HepG2 (cell line): ENCODE measurements around the gene PPP1R12A. TPM values are rescaled to one million over a fixed set of nuclear protein-coding genes. Genes with fewer than 3 reads are reported as not detected.

Experiments used
- ATAC-seq: fragments of 200-7000 bp; cut with Tn5 transposase; 3 replicates; pipeline ENCODE4 v1.9.1; 2020; ENCODE audit warnings: mild to moderate bottlenecking, moderate library complexity
- BruUV-seq: library from RNA; stranded (reverse); fragments of 400-500 nt; replicated peaks from 2 replicates; lab custom pipeline; 2021; lab: Mats Ljungman, UMichigan
- CTCF ChIA-PET: fragments of 300-600 bp; formaldehyde crosslinking; extraction: SDS; loops from one replicate; lab custom pipeline; 2021; ENCODE audit warnings: low total read pairs, inconsistent platforms, low intra/inter-chr PET ratio; lab: Yijun Ruan, JAX
- POLR2A ChIA-PET: fragments of 350-600 bp; sonication (Branson Sonifier 250); formaldehyde crosslinking; loops from one replicate; lab custom pipeline; 2020; ENCODE audit warnings: antibody characterized with exemption, inconsistent platforms; lab: Yijun Ruan, JAX
- DNase-seq: peaks from one replicate; pipeline ENCODE4 v3.0.0-alpha.2; 2015; ENCODE audit warnings: low spot score
- FAIRE-seq: peaks from 3 replicates; lab custom pipeline; 2011; peaks lifted over from hg19 to GRCh38; lab: Jason Lieb, UNC
- H2AFZ ChIP-seq: one replicate; pipeline ENCODE4 v1.6.1; 2011; ENCODE audit warnings: low read length, inconsistent platforms
- H3K27ac ChIP-seq: fragments of 300-600 bp; 3 replicates; pipeline ENCODE4 v1.8.0; 2011; ENCODE audit warnings: mixed run types, mild to moderate bottlenecking, mixed read lengths, low read length, inconsistent platforms; ENCODE audit not compliant: insufficient read depth; ENCODE audit errors: extremely low read length
- H3K27me3 ChIP-seq, 2 experiments: fragments of 200-600 bp in 1 of 2; 2 replicates in 1 of 2; 3 replicates in 1 of 2; pipeline versions ENCODE4 v1.6.0 to v1.8.0; 2011; ENCODE audit warnings: low read length in 2 of 2, mild to moderate bottlenecking in 2 of 2, moderate library complexity in 2 of 2, inconsistent platforms in 1 of 2; ENCODE audit not compliant: insufficient read depth in 2 of 2, control insufficient read depth in 1 of 2
- H3K36me3 ChIP-seq, 2 experiments: fragments of 200-600 bp in 1 of 2; replicated peaks in 1 of 2; 2 replicates in 1 of 2; 3 replicates in 1 of 2; pipeline versions ENCODE4 v1.5.1 to v1.8.0; 2011; ENCODE audit warnings: low read length in 2 of 2, inconsistent platforms in 1 of 2; ENCODE audit not compliant: insufficient read depth in 2 of 2, control insufficient read depth in 1 of 2
- H3K4me1 ChIP-seq: 2 replicates; pipeline ENCODE4 v1.5.1; 2012; ENCODE audit warnings: low read length, inconsistent platforms; ENCODE audit not compliant: insufficient read depth
- H3K4me2 ChIP-seq: 2 replicates; pipeline ENCODE4 v1.6.0; 2011; ENCODE audit warnings: low read depth, low read length, inconsistent platforms
- H3K4me3 ChIP-seq, 3 experiments: fragments of 200-600 bp in 1 of 3; sonication (generic), shearing (Covaris generic) in 1 of 3; replicated peaks in 1 of 3; 2 replicates each; pipeline ENCODE4 v1.5.1; 2011 to 2016; ENCODE audit warnings: low read length in 3 of 3, inconsistent platforms in 2 of 3, low read depth in 2 of 3, mild to moderate bottlenecking in 2 of 3, control low read depth in 1 of 3, mixed read lengths in 1 of 3; ENCODE audit not compliant: insufficient read depth in 1 of 3
- H3K79me2 ChIP-seq: one replicate; pipeline ENCODE4 v1.6.1; 2011; ENCODE audit warnings: low read length, inconsistent platforms; ENCODE audit not compliant: insufficient read depth
- H3K9ac ChIP-seq: 2 replicates; pipeline ENCODE4 v1.6.0; 2011; ENCODE audit warnings: mild to moderate bottlenecking, low read depth, low read length, inconsistent platforms; ENCODE audit not compliant: insufficient read depth
- H3K9me3 ChIP-seq: 2 replicates; pipeline ENCODE4 v1.5.1; 2012; ENCODE audit warnings: mild to moderate bottlenecking, low read length
- H4K20me1 ChIP-seq: 2 replicates; pipeline ENCODE4 v1.6.0; 2011; ENCODE audit warnings: inconsistent platforms, mild to moderate bottlenecking, low read length, moderate library complexity; ENCODE audit not compliant: insufficient read depth
- ARHGAP35 ChIP-seq: sonication (generic); formaldehyde crosslinking; IDR thresholded peaks from 2 replicates; pipeline ENCODE4 v1.9.0; 2022; ENCODE audit warnings: mild to moderate bottlenecking, inconsistent platforms, moderate library complexity, missing genetic modification reagents, borderline replicate concordance
- ATF6 ChIP-seq: sonication (generic); formaldehyde crosslinking; conservative IDR thresholded peaks from 2 replicates; pipeline ENCODE4 v1.4.0; 2020; ENCODE audit warnings: missing genetic modification reagents
- KLF11 ChIP-seq: IDR thresholded peaks from 2 replicates; pipeline ENCODE4 v1.6.1; 2016; ENCODE audit warnings: missing compliant biosample characterization
- NCOR1 ChIP-seq: fragments of 200-600 bp; sonication (generic); IDR thresholded peaks from 2 replicates; pipeline ENCODE4 v1.7.0; 2017; ENCODE audit warnings: antibody characterized with exemption, low read length, borderline replicate concordance
- POGK ChIP-seq: sonication (generic); formaldehyde crosslinking; conservative IDR thresholded peaks from 2 replicates; pipeline ENCODE4 v1.8.0; 2022; ENCODE audit warnings: mild to moderate bottlenecking, moderate library complexity, missing genetic modification reagents
- POLR2G ChIP-seq: fragments of 200-400 bp; formaldehyde crosslinking; IDR thresholded peaks from 2 replicates; pipeline ENCODE4 v1.6.1; 2018; ENCODE audit warnings: mild to moderate bottlenecking, low read depth, low read length, moderate library complexity
- RBM22 ChIP-seq: fragments of 200-400 bp; formaldehyde crosslinking; optimal IDR thresholded peaks from 2 replicates; pipeline ENCODE3; 2017; ENCODE audit warnings: mild to moderate bottlenecking, low read length, moderate library complexity
- SP1 ChIP-seq, 2 experiments: fragments of 450-650 bp in 1 of 2; sonication (generic) in 1 of 2; formaldehyde crosslinking in 1 of 2; IDR thresholded peaks; 2 replicates each; pipeline versions ENCODE4 v1.4.0 to v1.6.1; 2016 to 2020; ENCODE audit warnings: missing genetic modification reagents in 1 of 2
- SSRP1 ChIP-seq: IDR thresholded peaks from 2 replicates; pipeline ENCODE4 v1.6.1; 2016; ENCODE audit warnings: control low read depth
- TFDP2 ChIP-seq: sonication (generic); formaldehyde crosslinking; IDR thresholded peaks from 2 replicates; pipeline ENCODE4 v1.4.0; 2020; ENCODE audit warnings: missing genetic modification reagents
- ZBTB39 ChIP-seq: sonication (generic); formaldehyde crosslinking; IDR thresholded peaks from 2 replicates; pipeline ENCODE4 v1.5.0; 2020; ENCODE audit warnings: missing genetic modification reagents
- ZNF207 ChIP-seq: fragments of 450-650 bp; IDR thresholded peaks from 2 replicates; pipeline ENCODE4 v1.6.1; 2016; ENCODE audit warnings: antibody characterized with exemption, borderline replicate concordance
- ZNF235 ChIP-seq: sonication (generic); formaldehyde crosslinking; IDR thresholded peaks from 2 replicates; pipeline ENCODE4 v1.8.1; 2023; ENCODE audit warnings: mild to moderate bottlenecking, missing genetic modification reagents, borderline replicate concordance
- WGBS: methylation state at CpG from one replicate; pipeline ENCODE4 v1.1.6; 2017; ENCODE audit warnings: low lambda C conversion rate; 5-methylcytosine and 5-hydroxymethylcytosine counted together
- in situ Hi-C: cut with HindIII; loops from 2 replicates; pipeline ENCODE4 v1.10.0; 2017; ENCODE audit warnings: low pct_unique_long_range_greater_than_20kb; ENCODE audit not compliant: extremely low pct_ligation_motif_present
- intact Hi-C: fragments of 100-400 bp; cut with micrococcal nuclease; formaldehyde crosslinking; loops from one replicate; pipeline ENCODE4 v1.10.0; 2022; ENCODE audit not compliant: unreplicated experiment
- polyA plus RNA-seq, 8 experiments: library from polyadenylated mRNA; depleted of rRNA in 3 of 8; stranded (reverse) in 7 of 8; unstranded in 1 of 8; fragments of >200 nt; fragmentation: Illumina TruSeq in 4 of 8; extraction: Trizol in 4 of 8; gene quantifications; 2 replicates each; pipeline versions ENCODE4 v1.2.1 to v1.2.3, GENCODE V29; 2011 to 2016; ENCODE audit warnings: low read depth in 4 of 8, missing spikeins in 1 of 8, mixed read lengths in 1 of 8; ENCODE audit not compliant: insufficient read depth in 1 of 8
- total RNA-seq, 5 experiments: library from RNA; depleted of rRNA; stranded (reverse); fragments of >200 nt; fragmentation: Illumina TruSeq; extraction: Trizol; gene quantifications; 2 replicates each; pipeline ENCODE4 v1.2.3, GENCODE V29; 2016; ENCODE audit warnings: low read depth in 1 of 5

Gene PPP1R12A
- total and polyA plus RNA-seq, 2 of the 13 experiments (the other 11 are each of a cell fraction or from before 2014, with no cell fraction given): 23.8 to 50.0 TPM

- TF ChIP-seq TFDP2 (CRISPR knock-in tag): no peak
- no peak for TF ChIP-seq ATF6 (CRISPR knock-in tag)
- TF ChIP-seq SP1 (IDR thresholded peaks at IDR 0.05): no peak
- no peak for TF ChIP-seq SP1 (CRISPR knock-in tag; IDR thresholded peaks at IDR 0.05)
- TF ChIP-seq POLR2G: no peak
Measured at GRCh38 chr12:79884401-79885006, 50.4 kb downstream of the PPP1R12A start (continued).

GRCh38 chr12:79883216-79883615, 51.7 kb downstream of the PPP1R12A start:
- TF ChIP-seq ARHGAP35 (CRISPR knock-in tag): no peak
- no peak for TF ChIP-seq ZBTB39 (CRISPR knock-in tag)
- TF ChIP-seq RBM22: no peak
- TF ChIP-seq SSRP1 (CRISPR knock-in tag): no peak
- no peak for TF ChIP-seq POGK (CRISPR knock-in tag)
- no peak for TF ChIP-seq NCOR1
- no peak for TF ChIP-seq KLF11 (CRISPR knock-in tag)
- TF ChIP-seq ZNF207: no peak
- TF ChIP-seq ZNF235: no peak
- Histone ChIP-seq H2AFZ (no peak overlapping the region), H3K9ac (no peak overlapping the region), H3K4me3 (no peak overlapping the region), H3K27me3 (no peaks in the 10 kb centered on the region), H4K20me1 (peaks cover 13% of the 10 kb centered on the region), H3K36me3 (no peaks in the 10 kb centered on the region), H3K4me1 (peaks cover 11% of the 10 kb centered on the region), H3K79me2 (peaks cover 60% of the 10 kb centered on the region), H3K4me2 (no peak overlapping the region), H3K9me3 (no peaks in the 10 kb centered on the region), H3K27ac (no peak overlapping the region)
- FAIRE-seq (no peak), DNase-seq (no peak), ATAC-seq (no peak)
- no TSS peak for BruUV-seq
- in situ Hi-C loops: no loop called here
- POLR2A ChIA-PET: no interaction called here
- intact Hi-C loops: no loop called here
- CTCF ChIA-PET: no interaction called here
- WGBS: 100% methylated on average over 1 of the region's 1 CpG
